Psoas muscle (tissue), 8 donors: ENCODE measurements around the gene RIMS1. TPM values are rescaled to one million over a fixed set of nuclear protein-coding genes. Genes with fewer than 3 reads are reported as not detected.
A peak's percentile ranks its signal among the peaks of the same experiment; 100 is the strongest.

ENCODE experiments used
- ATAC-seq, 4 donors: fragments of 200-7000 bp; cut with Tn5 transposase; one replicate each; pipeline ENCODE4 v1.9.1; 2020; ENCODE audit warnings: moderate library complexity in 3 of 4, mild to moderate bottlenecking in 2 of 4
- DNase-seq, 2 donors: peaks; one replicate each; pipeline ENCODE4 v3.0.0-alpha.2; 2020
- H3K27ac ChIP-seq: fragments of 200-600 bp; one replicate; pipeline ENCODE4 v1.8.0; 2022
- H3K27me3 ChIP-seq, 3 donors: fragments of 200-600 bp in 1 of 3; one replicate each; pipeline versions ENCODE4 v1.6.1 to v1.8.0; 2013 to 2022; ENCODE audit warnings: low read length in 2 of 3, mild to moderate bottlenecking in 2 of 3, moderate library complexity in 1 of 3; ENCODE audit not compliant: insufficient read depth in 3 of 3
- H3K36me3 ChIP-seq, 2 donors: fragments of 200-600 bp in 1 of 2; one replicate each; pipeline versions ENCODE4 v1.6.1 to v1.8.0; 2013 to 2022; ENCODE audit warnings: low read depth in 1 of 2, mild to moderate bottlenecking in 1 of 2, moderate library complexity in 1 of 2; ENCODE audit not compliant: insufficient read depth in 1 of 2
- H3K4me1 ChIP-seq: fragments of 200-600 bp; one replicate; pipeline ENCODE4 v1.8.0; 2022
- H3K4me3 ChIP-seq: fragments of 200-600 bp; one replicate; pipeline ENCODE4 v1.8.0; 2022; ENCODE audit warnings: mild to moderate bottlenecking
- H3K9me3 ChIP-seq: fragments of 200-600 bp; one replicate; pipeline ENCODE4 v1.8.0; 2022
- CTCF ChIP-seq: fragments of 200-600 bp; IDR thresholded peaks from one replicate; pipeline ENCODE4 v1.8.0; 2022; ENCODE audit warnings: antibody characterized with exemption
- WGBS, 3 donors: extraction: QIAGEN DNeasy Blood & Tissue Kit; methylation state at CpG; one replicate each; pipeline versions ENCODE4 v1.1.6 to v1.1.7; 2013; 5-methylcytosine and 5-hydroxymethylcytosine counted together
- intact Hi-C, 2 donors: fragments of 100-400 bp; cut with DNase I; formaldehyde crosslinking; loops; one replicate each; pipeline versions ENCODE4 v1.11.0 to v1.14.2; 2022
- polyA plus RNA-seq, 3 donors: library from polyadenylated mRNA; stranded (reverse); fragments of 200-250 nt; gene quantifications; one replicate each; pipeline ENCODE4 v1.2.3, GENCODE V29; 2013
- total RNA-seq, 4 donors: library from RNA; stranded (reverse); fragmentation: NEBNext Ultra II Directional in 2 of 4; extraction: Animal tissue kit (Norgen Biotek cat#: 25700) in 2 of 4; gene quantifications; one replicate each; pipeline versions ENCODE4 v1.2.1 to v1.2.4, GENCODE V29; 2021 to 2023
- donor health status: healthy with polysubstance abuse.
- donor health status: DM: no; HTN: no; CAD: no; lungs with moderate emphysema.
- donor health status: Bipolar disorder and iron deficiency.
- donor health status: healthy.
- donor health status: DM: yes; HTN: yes; CAD: no.
- donor health status: DM: no; HTN: no; CAD: no.
- donor health status: DM: no; HTN: no; CAD: no.
- donor health status: DM: yes; HTN: yes; CAD: no.

The RIMS1 gene
- total and polyA plus RNA-seq, 7 donors: 0.03 to 2.0 (median 0.22) TPM

GRCh38 chr6:72212686-72213085 lies 326.3 kb downstream of the RIMS1 start:
- Histone ChIP-seq H3K4me1 (no peaks in the 10 kb centered on the region), H3K27ac (no peak overlapping the region), H3K9me3 (no peaks in the 10 kb centered on the region), H3K27me3 (no peaks in the 10 kb centered on the region), H3K36me3 (no peaks in the 10 kb centered on the region), H3K4me3 (no peak overlapping the region)
- intact Hi-C loops: no loop called here
- no peak for TF ChIP-seq CTCF
- ATAC-seq (no peak), DNase-seq (no peak)
- 62 to 76% (median 75%) methylated on average over 3 of the region's 3 CpGs for WGBS, 3 donors

- Histone ChIP-seq H3K27me3 (no peaks in the 10 kb centered on the region), H3K36me3 (no peaks in the 10 kb centered on the region), H3K9me3 (no peaks in the 10 kb centered on the region), H3K4me1 (no peaks in the 10 kb centered on the region), H3K4me3 (no peak overlapping the region), H3K27ac (no peak overlapping the region)
- TF ChIP-seq CTCF: no peak
- DNase-seq (no peak), ATAC-seq (no peak)
- intact Hi-C loops: no loop called here
- WGBS, 3 donors: 93% methylated on average over 1 of the region's 1 CpG
Measured at GRCh38 chr6:72213654-72214053, 327.3 kb downstream of the RIMS1 start.

- Histone ChIP-seq H3K4me3 (no peak overlapping the region), H3K9me3 (no peaks in the 10 kb centered on the region), H3K27ac (no peak overlapping the region), H3K27me3 (no peaks in the 10 kb centered on the region), H3K36me3 (no peaks in the 10 kb centered on the region), H3K4me1 (no peaks in the 10 kb centered on the region)
- whole genome bisulfite sequencing, 3 donors: 24 to 53% (median 41%) methylated on average over 4 of the region's 4 CpGs
- no peak for TF ChIP-seq CTCF
- no peak for DNase-seq
- ATAC-seq: no peak
- intact Hi-C loops: no loop called here
Measured at GRCh38 chr6:72216222-72217068, 330.1 kb downstream of the RIMS1 start.

GRCh38 chr6:72217626-72218025 lies 331.3 kb downstream of the RIMS1 start:
- H3K4me3 ChIP-seq: no peak overlapping the region
- no peaks in the 10 kb centered on the region for H3K36me3 ChIP-seq
- H3K9me3 ChIP-seq: no peaks in the 10 kb centered on the region
- intact Hi-C loops: no loop called here
- no peaks in the 10 kb centered on the region for H3K4me1 ChIP-seq
- H3K27me3 ChIP-seq: no peaks in the 10 kb centered on the region
- no peak overlapping the region for H3K27ac ChIP-seq
- DNase-seq (no peak), ATAC-seq (no peak)
- TF ChIP-seq CTCF: no peak
- WGBS, 3 donors: 86 to 90% (median 88%) methylated on average over 2 of the region's 2 CpGs

GRCh38 chr6:72218125-72218524 lies 331.8 kb downstream of the RIMS1 start:
- Histone ChIP-seq H3K4me3 (no peak overlapping the region), H3K4me1 (no peaks in the 10 kb centered on the region)
- 7 to 13% (median 10%) methylated on average over 2 of the region's 2 CpGs for WGBS, 3 donors

More at GRCh38 chr6:72218125-72218524, 331.8 kb downstream of the RIMS1 start:
- no peaks in the 10 kb centered on the region for H3K36me3 ChIP-seq
- no peaks in the 10 kb centered on the region for H3K27me3 ChIP-seq
- H3K9me3 ChIP-seq: no peaks in the 10 kb centered on the region
- no peak overlapping the region for H3K27ac ChIP-seq
- DNase-seq (no peak), ATAC-seq (peak in 1 of 4 donors; percentile 42)
- TF ChIP-seq CTCF: no peak
- intact Hi-C loops: no loop called here
